H1 (cell line): ENCODE results near the gene AEBP1. TPM values are rescaled to one million over a fixed set of nuclear protein-coding genes. Genes with fewer than 3 reads are reported as not detected.

ENCODE experiments used
- CTCF ChIA-PET: fragments of 300-600 bp; sonication (Branson Sonifier 250); formaldehyde crosslinking; loops from one replicate; lab custom pipeline; 2021; ENCODE audit not compliant: partially characterized antibody; lab: Charles Lee
- POLR2A ChIA-PET: fragments of 300-600 bp; sonication (Branson Sonifier 250); formaldehyde crosslinking; loops from one replicate; lab custom pipeline; 2021; ENCODE audit warnings: inconsistent platforms; ENCODE audit not compliant: partially characterized antibody; lab: Charles Lee
- DNase-seq, 2 experiments: peaks; one replicate each; pipeline versions ENCODE4 v3.0.0 to v3.0.0-alpha.2; 2010 to 2022; ENCODE audit warnings: low spot score in 2 of 2, low read depth in 1 of 2, mixed read lengths in 1 of 2
- FAIRE-seq: peaks from 2 replicates; lab custom pipeline; 2011; peaks lifted over from hg19 to GRCh38; lab: Jason Lieb, UNC
- H2AFZ ChIP-seq: 2 replicates; pipeline ENCODE4 v1.8.1; 2012; ENCODE audit warnings: low read length, inconsistent platforms
- H2AK5ac ChIP-seq: 2 replicates; pipeline ENCODE4 v1.6.1; 2013; ENCODE audit warnings: low read depth, low read length
- H2BK120ac ChIP-seq: replicated peaks from 2 replicates; pipeline ENCODE3; 2013; ENCODE audit warnings: low read depth, low read length, inconsistent platforms
- H2BK12ac ChIP-seq: 2 replicates; pipeline ENCODE4 v1.6.1; 2013; ENCODE audit warnings: low read depth, low read length
- H2BK15ac ChIP-seq: 2 replicates; pipeline ENCODE4 v1.6.1; 2013; ENCODE audit warnings: low read length
- H2BK20ac ChIP-seq: 2 replicates; pipeline ENCODE4 v1.6.1; 2013; ENCODE audit warnings: low read length
- H2BK5ac ChIP-seq: 2 replicates; pipeline ENCODE4 v1.6.1; 2013; ENCODE audit warnings: low read depth, low read length
- H3K14ac ChIP-seq: 2 replicates; pipeline ENCODE4 v1.6.1; 2013; ENCODE audit warnings: inconsistent platforms; ENCODE audit not compliant: insufficient read length
- H3K18ac ChIP-seq: 2 replicates; pipeline ENCODE4 v1.6.1; 2013; ENCODE audit warnings: low read length; ENCODE audit errors: extremely low read depth
- H3K23ac ChIP-seq: 2 replicates; pipeline ENCODE4 v1.6.1; 2013; ENCODE audit warnings: inconsistent platforms; ENCODE audit not compliant: insufficient read length
- H3K23me2 ChIP-seq: 2 replicates; pipeline ENCODE4 v1.6.1; 2013; ENCODE audit warnings: low read depth, low read length
- H3K27ac ChIP-seq: 2 replicates; pipeline ENCODE4 v1.6.1; 2011; ENCODE audit warnings: low read depth, low read length, inconsistent platforms
- H3K27me3 ChIP-seq, 4 experiments: replicated peaks in 1 of 4; 1 replicate in 1 of 4; 2 replicates in 3 of 4; pipeline versions ENCODE4 v1.6.1 to v1.8.1; 2011 to 2013; ENCODE audit warnings: low read length in 3 of 4, mild to moderate bottlenecking in 3 of 4, inconsistent platforms in 2 of 4, mixed read lengths in 2 of 4, moderate library complexity in 1 of 4; ENCODE audit not compliant: control insufficient read depth in 3 of 4, insufficient read depth in 3 of 4; ENCODE audit errors: extremely low read depth in 1 of 4
- H3K36me3 ChIP-seq, 4 experiments: 2 replicates each; pipeline versions ENCODE4 v1.6.1 to v1.8.1; 2011 to 2013; ENCODE audit warnings: mild to moderate bottlenecking in 4 of 4, low read length in 3 of 4, moderate library complexity in 2 of 4, control low read depth in 1 of 4, inconsistent platforms in 1 of 4; ENCODE audit not compliant: insufficient read depth in 4 of 4, control insufficient read depth in 2 of 4
- H3K4ac ChIP-seq: replicated peaks from 2 replicates; pipeline ENCODE3; 2013; ENCODE audit warnings: low read length, low read depth, mixed read lengths, inconsistent platforms; ENCODE audit not compliant: insufficient read length
- H3K4me1 ChIP-seq, 4 experiments: replicated peaks in 1 of 4; 1 replicate in 1 of 4; 2 replicates in 3 of 4; pipeline versions ENCODE4 v1.6.1 to v1.8.1; 2011 to 2013; ENCODE audit warnings: low read length in 3 of 4, inconsistent platforms in 2 of 4, mixed read lengths in 1 of 4; ENCODE audit not compliant: insufficient read depth in 4 of 4, control insufficient read depth in 3 of 4
- H3K4me2 ChIP-seq, 2 experiments: 2 replicates each; pipeline versions ENCODE4 v1.6.1 to v1.8.1; 2011 to 2013; ENCODE audit warnings: low read depth in 2 of 2, low read length in 2 of 2, control low read depth in 1 of 2, inconsistent platforms in 1 of 2, mild to moderate bottlenecking in 1 of 2; ENCODE audit not compliant: insufficient read depth in 1 of 2
- H3K4me3 ChIP-seq, 4 experiments: fragments of 200-600, 300-600 bp in 1 of 4; sonication (generic), shearing (Covaris generic), sonication (Bioruptor Twin) in 1 of 4; 2 replicates each; pipeline versions ENCODE4 v1.5.1 to v1.8.1; 2011 to 2016; ENCODE audit warnings: low read length in 4 of 4, low read depth in 3 of 4, control low read depth in 2 of 4, inconsistent platforms in 2 of 4, mild to moderate bottlenecking in 2 of 4, mixed read lengths in 1 of 4, moderate library complexity in 1 of 4; ENCODE audit not compliant: insufficient read depth in 2 of 4; ENCODE audit errors: extremely low read depth in 1 of 4
- H3K56ac ChIP-seq: replicated peaks from 2 replicates; pipeline ENCODE3; 2013; ENCODE audit warnings: low read depth, mild to moderate bottlenecking, mixed read lengths, low read length, inconsistent platforms; ENCODE audit not compliant: insufficient read length
- H3K79me1 ChIP-seq: 2 replicates; pipeline ENCODE4 v1.6.1; 2013; ENCODE audit warnings: low read depth, low read length, control low read depth
- H3K79me2 ChIP-seq, 2 experiments: 2 replicates each; pipeline versions ENCODE4 v1.6.1 to v1.8.1; 2012 to 2013; ENCODE audit warnings: low read length in 2 of 2, mild to moderate bottlenecking in 2 of 2, inconsistent platforms in 1 of 2; ENCODE audit not compliant: insufficient read depth in 2 of 2, control insufficient read depth in 1 of 2
- H3K9ac ChIP-seq, 4 experiments: replicated peaks in 1 of 4; 1 replicate in 1 of 4; 2 replicates in 3 of 4; pipeline versions ENCODE4 v1.6.1 to v1.8.1; 2011 to 2013; ENCODE audit warnings: low read depth in 3 of 4, low read length in 3 of 4, control low read depth in 2 of 4, mild to moderate bottlenecking in 2 of 4, moderate library complexity in 2 of 4, inconsistent platforms in 1 of 4; ENCODE audit errors: extremely low read depth in 1 of 4
- H3K9me3 ChIP-seq, 2 experiments: 2 replicates each; pipeline versions ENCODE4 v1.6.1 to v1.8.1; 2012 to 2013; ENCODE audit warnings: mild to moderate bottlenecking in 2 of 2, moderate library complexity in 2 of 2, control low read depth in 1 of 2, inconsistent platforms in 1 of 2, low read depth in 1 of 2, low read length in 1 of 2, mixed read lengths in 1 of 2; ENCODE audit not compliant: insufficient read depth in 2 of 2
- H4K20me1 ChIP-seq, 2 experiments: replicated peaks in 1 of 2; 2 replicates each; pipeline versions ENCODE3 to v1.8.1; 2011 to 2013; ENCODE audit warnings: inconsistent platforms in 2 of 2, low read length in 2 of 2, mild to moderate bottlenecking in 1 of 2; ENCODE audit not compliant: insufficient read depth in 2 of 2, control insufficient read depth in 1 of 2
- H4K5ac ChIP-seq: 2 replicates; pipeline ENCODE4 v1.6.1; 2013; ENCODE audit warnings: low read length, low read depth, mixed read lengths, inconsistent platforms; ENCODE audit not compliant: insufficient read length
- H4K8ac ChIP-seq: 2 replicates; pipeline ENCODE4 v1.8.0; 2013; ENCODE audit warnings: mild to moderate bottlenecking, moderate library complexity, low read length, inconsistent platforms; ENCODE audit not compliant: insufficient read depth; ENCODE audit errors: extremely low read depth
- H4K91ac ChIP-seq: replicated peaks from 2 replicates; pipeline ENCODE3; 2013; ENCODE audit warnings: low read length, mixed read lengths, inconsistent platforms; ENCODE audit not compliant: insufficient read length
- CTBP2 ChIP-seq: IDR thresholded peaks from 2 replicates; pipeline ENCODE4 v1.7.0; 2011; ENCODE audit warnings: borderline replicate concordance, mild to moderate bottlenecking, moderate library complexity, mixed read lengths, low read length; ENCODE audit not compliant: insufficient read depth, insufficient read length
- RNF2 ChIP-seq: fragments of 200-900, 300-1000 bp; sonication (generic); IDR thresholded peaks from 2 replicates; pipeline ENCODE4 v1.7.1; 2016; ENCODE audit warnings: borderline replicate concordance, low read depth, mild to moderate bottlenecking, antibody characterized with exemption, low read length; ENCODE audit not compliant: poor library complexity, severe bottlenecking; ENCODE audit errors: missing control alignments
- SIRT6 ChIP-seq: IDR thresholded peaks from one replicate; pipeline ENCODE4 v1.7.1; 2012; ENCODE audit warnings: low read length, inconsistent platforms
- SP1 ChIP-seq: IDR thresholded peaks from 2 replicates; pipeline ENCODE4 v1.6.1; 2011; ENCODE audit warnings: low read depth, low read length
- TBP ChIP-seq: IDR thresholded peaks from 2 replicates; pipeline ENCODE4 v1.6.1; 2011; ENCODE audit warnings: low read depth, low read length, improper control_type of control experiment
- TEAD4 ChIP-seq: IDR thresholded peaks from 2 replicates; pipeline ENCODE4 v1.6.1; 2012; ENCODE audit warnings: low read depth, low read length, inconsistent platforms, mixed read lengths
- WGBS, 2 experiments: shearing (Covaris generic) in 1 of 2; methylation state at CpG; one replicate each; pipeline versions ENCODE4 v1.1.6 to v1.1.7; 2013 to 2015; ENCODE audit warnings: low lambda C conversion rate in 2 of 2, mixed read lengths in 2 of 2, inconsistent platforms in 1 of 2, low coverage in 1 of 2, missing lambda C conversion rate in 1 of 2; ENCODE audit not compliant: insufficient replicate concordance in 2 of 2, insufficient coverage in 1 of 2, insufficient read length in 1 of 2; ENCODE audit errors: extremely low coverage in 1 of 2, missing lambda C conversion rate in 1 of 2; 5-methylcytosine and 5-hydroxymethylcytosine counted together
- polyA plus RNA-seq, 7 experiments: library from polyadenylated mRNA; depleted of rRNA in 3 of 7; stranded (reverse) in 5 of 7; unstranded in 2 of 7; fragments of >200 nt in 5 of 7; fragments of 200-250 nt in 2 of 7; gene quantifications; 1 replicate in 5 of 7; 2 replicates in 1 of 7; 4 replicates in 1 of 7; pipeline versions ENCODE4 v1.2.1 to v1.2.3, GENCODE V29; 2011 to 2013; ENCODE audit warnings: missing spikeins in 2 of 7, mixed read lengths in 2 of 7
- total RNA-seq: library from RNA; stranded (reverse); fragmentation: NEBNext Ultra II Directional; extraction: Animal tissue kit (Norgen Biotek cat#: 25700); gene quantifications from 2 replicates; pipeline ENCODE4 v1.2.1, GENCODE V29; 2021

The AEBP1 gene
- total and polyA plus RNA-seq, 2 of the 8 experiments (the other 6 are each of a cell fraction or from before 2014, with no cell fraction given) = 10.4 to 41.2 TPM

DNA sequence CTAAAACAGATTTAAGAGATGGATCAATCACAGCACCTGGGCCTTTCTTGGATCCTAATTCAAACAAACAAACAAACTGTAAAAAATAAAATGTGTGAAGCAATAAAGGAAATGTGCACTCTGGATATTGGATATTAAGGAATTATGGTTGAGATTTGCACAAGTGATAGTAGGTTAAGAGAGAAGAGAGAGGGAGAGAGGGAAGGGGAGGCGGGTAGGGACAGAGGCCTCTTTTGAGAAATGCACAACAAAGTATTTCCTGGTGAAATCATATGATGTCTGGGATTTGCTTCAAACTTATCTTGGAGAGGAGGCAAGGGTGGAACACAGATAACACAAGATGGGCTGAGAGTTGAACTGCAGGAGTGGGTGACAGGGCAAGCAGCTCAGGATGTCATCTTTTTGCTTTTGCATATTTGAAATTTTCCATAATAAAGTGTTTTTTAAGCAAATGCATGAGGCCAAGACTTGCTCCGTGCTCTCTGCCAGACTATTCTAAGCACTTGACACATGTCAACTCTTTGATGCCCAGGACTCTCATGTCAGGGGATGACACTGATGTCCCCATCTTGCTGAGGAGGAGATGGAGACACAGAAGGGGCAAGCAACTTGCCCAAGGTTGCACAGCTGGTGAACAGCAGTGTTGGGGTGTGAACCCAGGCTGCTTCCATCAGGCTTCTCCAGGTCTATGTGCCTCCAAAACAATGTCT is 9.1 kb upstream of the AEBP1 start:
- no peaks in the 10 kb centered on the region for H4K20me1 ChIP-seq
- H2AK5ac ChIP-seq = no peak overlapping the region
- DNase-seq = no peak
- H3K56ac ChIP-seq = no peak overlapping the region
- no peak overlapping the region for H3K14ac ChIP-seq
- WGBS, 2 experiments = 84% methylated on average over 2 of the region's 2 CpGs; no CpG with 5 or more reads in 1 of the 2 experiments
- H4K5ac ChIP-seq = no peak overlapping the region
- FAIRE-seq = no peak
- no peak overlapping the region for H4K8ac ChIP-seq
- H2BK20ac ChIP-seq = no peak overlapping the region
- TF ChIP-seq TEAD4 (no peak), SP1 (no peak), CTBP2 (no peak), TBP (no peak), RNF2 (no peak), SIRT6 (no peak)
- H2BK120ac ChIP-seq = no peak overlapping the region
- no peak overlapping the region for H4K91ac ChIP-seq
- no peak overlapping the region for H3K23ac ChIP-seq
- no peak overlapping the region for H3K4me3 ChIP-seq
- POLR2A ChIA-PET = interaction anchor here (1.6 kb wide), 1 partner anchor 17 kb away, joined by 3 read pairs; no protein-coding TSS in a partner anchor
- no peak overlapping the region for H3K4me2 ChIP-seq
- H3K79me2 ChIP-seq = no peaks in the 10 kb centered on the region
- no peak overlapping the region for H2BK5ac ChIP-seq
- H3K79me1 ChIP-seq = no peaks in the 10 kb centered on the region
- H3K4ac ChIP-seq = no peak overlapping the region
- no peaks in the 10 kb centered on the region for H3K4me1 ChIP-seq
- no peak overlapping the region for H3K27ac ChIP-seq
- no peak overlapping the region for H2BK15ac ChIP-seq
- H2BK12ac ChIP-seq = no peak overlapping the region
- CTCF ChIA-PET = interaction anchor here (1.0 to 1.8 kb wide), 2 partner anchors 23 to 36 kb away, joined by 3 to 4 read pairs; no protein-coding TSS in a partner anchor
- H2AFZ ChIP-seq = no peak overlapping the region
- no peaks in the 10 kb centered on the region for H3K27me3 ChIP-seq
- H3K23me2 ChIP-seq = no peaks in the 10 kb centered on the region
- H3K9me3 ChIP-seq = no peaks in the 10 kb centered on the region
- no peaks in the 10 kb centered on the region for H3K36me3 ChIP-seq
- no peak overlapping the region for H3K9ac ChIP-seq
- H3K18ac ChIP-seq = no peak overlapping the region
